Left ventricle myocardium inferior (tissue), 1 donor: Measurements from ENCODE around the gene GRID1. TPM values are rescaled to one million over a fixed set of nuclear protein-coding genes. Genes with fewer than 3 reads are reported as not detected.

Experiments used
- DNase-seq: peaks from one replicate; pipeline ENCODE4 v3.0.0-alpha.2; 2020
- H3K27ac ChIP-seq: fragments of 200-600 bp; replicated peaks from 2 replicates; pipeline ENCODE4 v1.8.0; 2021
- H3K27me3 ChIP-seq: fragments of 200-600 bp; 2 replicates; pipeline ENCODE4 v1.8.0; 2021; ENCODE audit warnings: low read depth
- H3K36me3 ChIP-seq: fragments of 200-600 bp; 2 replicates; pipeline ENCODE4 v1.8.0; 2021
- H3K4me1 ChIP-seq: fragments of 200-600 bp; 2 replicates; pipeline ENCODE4 v1.8.0; 2021
- H3K4me3 ChIP-seq: fragments of 200-600 bp; 2 replicates; pipeline ENCODE4 v1.8.0; 2021; ENCODE audit warnings: mild to moderate bottlenecking, moderate library complexity
- H3K9me3 ChIP-seq: fragments of 200-600 bp; replicated peaks from 2 replicates; pipeline ENCODE4 v1.8.0; 2021
- intact Hi-C: fragments of 100-400 bp; cut with micrococcal nuclease; formaldehyde crosslinking; loops from one replicate; pipeline ENCODE4 v1.11.0; 2022
- total RNA-seq: library from RNA; stranded (reverse); fragmentation: NEBNext Ultra II Directional; extraction: Animal tissue kit (Norgen Biotek cat#: 25700); gene quantifications from one replicate; pipeline ENCODE4 v1.2.1, GENCODE V29; 2021
- TF ChIP-seq, protein P1 (sequence below): fragments of 200-600 bp; IDR thresholded peaks from 2 replicates; pipeline ENCODE4 v1.8.0; 2021; ENCODE audit warnings: antibody characterized with exemption, mild to moderate bottlenecking, borderline replicate concordance
- donor health status: DM: no; HTN: yes; CAD: no; lungs with severe emphysema.

Gene GRID1
- total RNA-seq, 1 donor from 2014 or later: 1.6 TPM

DNA sequence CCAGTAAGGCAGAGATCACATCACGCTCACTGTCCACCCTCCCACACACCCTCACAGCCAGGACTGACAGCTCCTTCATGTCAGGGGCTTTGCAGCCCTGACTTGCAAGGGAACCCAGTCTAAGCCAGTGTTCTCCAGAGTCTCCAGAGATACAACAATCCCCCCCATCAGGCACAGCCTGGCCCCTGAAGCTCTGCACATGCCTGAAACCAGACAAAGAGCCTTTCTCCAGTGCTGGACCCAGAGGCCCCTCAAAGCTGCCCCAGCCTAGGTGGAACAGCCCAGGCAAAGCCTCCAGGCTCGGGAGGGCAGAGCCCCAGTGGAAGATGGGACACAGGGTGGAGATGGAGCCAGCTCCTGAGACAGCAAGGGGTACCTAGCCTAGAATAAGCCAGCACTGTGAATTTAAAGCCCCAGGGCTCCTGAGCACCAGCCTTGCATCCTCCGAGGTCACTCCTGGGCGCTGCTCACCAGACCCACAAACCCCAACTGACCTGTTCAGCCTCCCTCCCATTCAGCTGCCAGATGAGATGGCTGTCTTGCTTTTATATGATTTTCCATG, 50.2 kb downstream of the GRID1 start:
- intact Hi-C loops: no loop called here
- TF ChIP-seq, protein P1, sequence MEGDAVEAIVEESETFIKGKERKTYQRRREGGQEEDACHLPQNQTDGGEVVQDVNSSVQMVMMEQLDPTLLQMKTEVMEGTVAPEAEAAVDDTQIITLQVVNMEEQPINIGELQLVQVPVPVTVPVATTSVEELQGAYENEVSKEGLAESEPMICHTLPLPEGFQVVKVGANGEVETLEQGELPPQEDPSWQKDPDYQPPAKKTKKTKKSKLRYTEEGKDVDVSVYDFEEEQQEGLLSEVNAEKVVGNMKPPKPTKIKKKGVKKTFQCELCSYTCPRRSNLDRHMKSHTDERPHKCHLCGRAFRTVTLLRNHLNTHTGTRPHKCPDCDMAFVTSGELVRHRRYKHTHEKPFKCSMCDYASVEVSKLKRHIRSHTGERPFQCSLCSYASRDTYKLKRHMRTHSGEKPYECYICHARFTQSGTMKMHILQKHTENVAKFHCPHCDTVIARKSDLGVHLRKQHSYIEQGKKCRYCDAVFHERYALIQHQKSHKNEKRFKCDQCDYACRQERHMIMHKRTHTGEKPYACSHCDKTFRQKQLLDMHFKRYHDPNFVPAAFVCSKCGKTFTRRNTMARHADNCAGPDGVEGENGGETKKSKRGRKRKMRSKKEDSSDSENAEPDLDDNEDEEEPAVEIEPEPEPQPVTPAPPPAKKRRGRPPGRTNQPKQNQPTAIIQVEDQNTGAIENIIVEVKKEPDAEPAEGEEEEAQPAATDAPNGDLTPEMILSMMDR: no peak
- H3K9me3 ChIP-seq: no peaks in the 10 kb centered on the region

DNA sequence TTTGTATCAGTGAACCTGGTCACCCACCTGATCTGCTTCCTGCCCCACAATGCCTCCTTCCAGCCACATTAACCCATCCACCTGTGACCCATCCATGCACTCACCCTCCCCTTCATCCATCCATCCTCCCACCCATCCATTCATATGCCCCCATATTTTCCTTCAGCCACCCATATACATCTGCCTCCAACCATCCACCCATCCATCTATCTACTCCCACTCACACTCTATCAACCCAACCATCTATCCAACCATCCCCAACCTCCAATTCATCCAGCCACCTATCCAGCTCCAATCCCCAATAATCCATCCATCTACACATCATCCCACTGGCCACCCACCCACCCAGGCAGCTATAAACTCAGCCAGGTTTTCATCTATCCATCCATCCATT, 51.0 kb downstream of the GRID1 start:
- no peaks in the 10 kb centered on the region for H3K4me1 ChIP-seq
- H3K36me3 ChIP-seq: no peaks in the 10 kb centered on the region
- H3K9me3 ChIP-seq: no peaks in the 10 kb centered on the region
- H3K27me3 ChIP-seq: peaks cover 31% of the 10 kb centered on the region
- H3K27ac ChIP-seq: no peak overlapping the region
- no peak overlapping the region for H3K4me3 ChIP-seq
- TF ChIP-seq, protein P1: no peak
- no peak for DNase-seq
- intact Hi-C loops: no loop called here

More for the DNA sequence above, 50.2 kb downstream of the GRID1 start:
- DNase-seq: no peak
- Histone ChIP-seq H3K27ac (no peak overlapping the region), H3K27me3 (peaks cover 37% of the 10 kb centered on the region), H3K4me3 (no peak overlapping the region), H3K36me3 (no peaks in the 10 kb centered on the region), H3K4me1 (peaks cover 1% of the 10 kb centered on the region)

DNA sequence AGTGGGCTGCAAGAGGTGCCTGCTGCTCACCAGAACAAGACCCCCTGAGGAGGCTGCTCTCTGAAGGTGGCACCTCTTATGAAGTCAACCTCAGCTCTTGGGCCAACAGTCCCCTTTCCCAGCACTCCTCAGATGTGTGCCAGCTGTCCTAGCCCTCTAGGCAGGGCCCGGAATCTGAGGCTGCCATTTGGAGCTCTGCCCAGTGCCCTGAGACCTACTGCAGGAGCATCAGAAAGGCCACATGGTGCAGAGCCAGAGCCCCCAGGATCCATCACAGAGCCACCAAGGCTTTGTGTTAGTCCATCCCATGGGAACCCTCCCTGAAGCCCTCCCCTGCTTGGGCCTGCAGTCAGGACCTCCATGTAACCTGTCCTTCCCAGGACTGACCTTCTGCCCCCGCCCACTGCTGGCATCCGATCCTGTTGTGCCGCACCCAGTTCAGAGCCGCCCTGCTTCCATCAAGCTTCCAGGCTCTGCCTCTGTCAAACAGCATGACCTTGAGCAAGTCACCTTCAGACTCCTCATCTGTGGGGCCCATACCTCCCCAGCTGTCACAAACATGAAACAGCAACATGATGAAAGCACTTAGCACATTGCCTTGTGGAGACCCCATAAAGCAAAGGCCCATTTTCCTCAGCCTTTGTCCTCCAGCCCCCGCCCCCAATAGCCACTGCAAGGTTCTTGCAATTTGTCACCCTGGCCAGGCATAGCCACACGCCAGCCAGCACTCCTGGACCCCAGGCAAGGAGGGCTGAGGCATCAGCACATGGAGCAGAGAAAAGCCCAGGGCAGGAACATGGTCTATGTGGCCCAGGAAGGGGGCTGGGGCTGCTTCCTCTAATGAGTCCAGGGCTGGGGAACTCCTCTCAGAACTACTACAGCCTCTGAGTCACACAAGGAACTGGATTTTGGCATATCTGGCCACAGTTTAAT, 51.7 kb downstream of the GRID1 start:
- TF ChIP-seq, protein P1: no peak
- no peaks in the 10 kb centered on the region for H3K36me3 ChIP-seq
- H3K4me1 ChIP-seq: no peaks in the 10 kb centered on the region
- intact Hi-C loops: no loop called here
- no peaks in the 10 kb centered on the region for H3K9me3 ChIP-seq
- no peak for DNase-seq
- peaks cover 33% of the 10 kb centered on the region for H3K27me3 ChIP-seq
- H3K27ac ChIP-seq: no peak overlapping the region
- no peak overlapping the region for H3K4me3 ChIP-seq

DNA sequence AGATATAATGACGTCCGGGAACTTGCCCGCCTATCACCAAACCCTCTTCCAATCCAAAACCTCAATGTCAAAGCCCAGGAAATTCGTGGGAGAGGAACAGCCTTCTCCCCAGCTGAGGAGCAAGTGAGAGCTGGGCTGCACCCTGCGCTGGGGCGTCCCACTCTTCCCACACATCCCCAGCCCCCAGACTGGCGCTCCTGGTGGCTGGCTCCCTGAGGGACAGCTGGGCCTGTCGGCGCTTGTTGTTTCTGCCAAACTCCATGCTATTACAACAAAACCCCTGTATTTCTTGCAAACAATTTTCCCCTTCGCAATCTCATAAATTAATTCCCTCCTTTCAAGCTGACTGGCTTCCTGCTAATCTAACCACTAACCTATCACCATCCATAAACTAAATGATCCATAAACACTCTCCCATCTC, 53.0 kb downstream of the GRID1 start:
- TF ChIP-seq, protein P1: no peak
- intact Hi-C loops: no loop called here
- Histone ChIP-seq H3K27ac (no peak overlapping the region), H3K4me3 (no peak overlapping the region), H3K4me1 (no peaks in the 10 kb centered on the region), H3K9me3 (no peaks in the 10 kb centered on the region), H3K27me3 (peaks cover 26% of the 10 kb centered on the region), H3K36me3 (no peaks in the 10 kb centered on the region)
- no peak for DNase-seq

DNA sequence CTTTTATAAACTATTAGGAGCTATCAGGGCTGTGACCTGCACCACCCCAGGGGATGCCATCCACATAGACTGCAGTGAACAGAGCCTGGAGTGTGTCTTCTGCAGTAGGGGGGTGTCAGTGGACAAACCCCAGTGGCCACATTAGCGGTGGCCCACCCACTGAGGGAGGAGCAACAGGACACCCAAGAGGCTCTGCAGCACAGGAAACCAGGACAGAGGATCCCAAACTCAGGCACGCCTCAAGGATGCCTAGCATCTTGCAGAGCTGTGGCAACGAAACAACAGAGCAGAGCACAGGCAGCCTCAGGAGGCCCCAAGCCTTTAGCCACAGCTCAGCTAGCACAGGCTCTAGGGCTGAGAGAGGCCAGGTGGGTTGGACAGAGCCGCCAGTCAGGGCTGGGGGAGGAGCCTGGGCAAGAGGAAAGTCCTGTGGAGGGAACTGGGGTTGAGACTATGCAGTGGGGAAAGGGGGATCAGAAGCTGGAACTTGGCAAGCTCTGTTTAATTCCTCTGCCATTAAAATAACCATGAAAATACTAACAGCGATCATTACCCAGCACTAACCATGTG, 53.8 kb downstream of the GRID1 start:
- no peaks in the 10 kb centered on the region for H3K4me1 ChIP-seq
- no peaks in the 10 kb centered on the region for H3K36me3 ChIP-seq
- no peak for DNase-seq
- no peak overlapping the region for H3K4me3 ChIP-seq
- peaks cover 20% of the 10 kb centered on the region for H3K27me3 ChIP-seq
- intact Hi-C loops: no loop called here
- no peak overlapping the region for H3K27ac ChIP-seq
- H3K9me3 ChIP-seq: no peaks in the 10 kb centered on the region
- TF ChIP-seq, protein P1: no peak
